Activated naive CD8-positive, alpha-beta T cell treated with anti-CD3 and anti-CD28 coated beads, Interleukin-2, amount 10 ng/mL, durations not matched to agents 7 days and 5 days (primary cell): Measurements from ENCODE around the gene CACFD1. TPM values are rescaled to one million over a fixed set of nuclear protein-coding genes. Genes with fewer than 3 reads are reported as not detected.
A peak's percentile ranks its signal among the peaks of the same experiment; 100 is the strongest.

Source experiments
- ATAC-seq: fragments of 150-1000 bp; cut with Tn5 transposase; one replicate; pipeline ENCODE4 v1.10.0; 2021; ENCODE audit warnings: low read depth, moderate library complexity
- POLR2A ChIA-PET: fragments of 350-600 bp; sonication (Branson Sonifier 250); formaldehyde crosslinking; loops from one replicate; lab custom pipeline; 2021; ENCODE audit warnings: antibody characterized with exemption; lab: Charles Lee
- DNase-seq: peaks from one replicate; pipeline ENCODE4 v3.0.0; 2021
- H3K27ac Mint-ChIP-seq: one replicate; pipeline ENCODE4 v1.8.0; 2022; ENCODE audit warnings: mild to moderate bottlenecking, mixed read lengths
- H3K27me3 Mint-ChIP-seq: one replicate; pipeline ENCODE4 v1.8.0; 2022; ENCODE audit warnings: mild to moderate bottlenecking, moderate library complexity, mixed read lengths
- H3K36me3 Mint-ChIP-seq: one replicate; pipeline ENCODE4 v1.8.0; 2021; ENCODE audit warnings: mild to moderate bottlenecking, mixed read lengths
- H3K4me1 Mint-ChIP-seq: one replicate; pipeline ENCODE4 v1.8.0; 2021; ENCODE audit warnings: mixed read lengths
- H3K4me3 Mint-ChIP-seq: one replicate; pipeline ENCODE4 v1.8.0; 2022; ENCODE audit warnings: mild to moderate bottlenecking, moderate library complexity, mixed read lengths
- H3K9me3 Mint-ChIP-seq: one replicate; pipeline ENCODE4 v1.8.0; 2021; ENCODE audit warnings: mixed read lengths
- total RNA-seq, 2 experiments: library from RNA; stranded (reverse); gene quantifications; one replicate each; pipeline ENCODE4 v1.2.3, GENCODE V29; 2021

CACFD1 gene
- total RNA-seq, 2 experiments from 2014 or later, result 2.2 to 2.3 TPM

DNA sequence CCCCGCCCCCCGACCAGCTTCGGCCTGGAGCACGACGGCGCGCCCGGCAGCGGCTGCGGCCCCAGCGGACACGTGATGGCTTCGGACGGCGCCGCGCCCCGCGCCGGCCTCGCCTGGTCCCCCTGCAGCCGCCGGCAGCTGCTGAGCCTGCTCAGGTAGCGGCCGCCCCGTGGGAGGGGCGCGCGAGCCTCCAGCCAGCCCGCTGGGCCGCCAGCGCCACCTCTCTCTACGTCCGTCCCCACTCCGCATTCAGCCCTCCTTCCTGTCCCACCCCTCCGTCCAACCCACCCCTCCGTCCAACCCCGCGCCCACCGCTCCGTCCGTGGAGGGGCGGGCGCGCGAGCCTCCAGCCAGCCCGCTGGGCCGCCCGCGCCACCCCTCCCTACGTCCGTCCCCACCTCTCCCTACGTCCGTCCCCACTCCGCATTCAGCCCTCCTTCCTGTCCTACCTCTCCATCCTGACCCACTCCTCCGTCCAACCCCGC lies 31.1 kb upstream of the CACFD1 start:
- Mint-ChIP-seq H3K9me3 (no peaks in the 10 kb centered on the region), H3K27me3 (peaks cover 34% of the 10 kb centered on the region), H3K27ac (no peak overlapping the region), H3K36me3 (no peaks in the 10 kb centered on the region), H3K4me3 (no peak overlapping the region), H3K4me1 (peaks cover 4% of the 10 kb centered on the region)
- POLR2A ChIA-PET, result interaction anchor here (0.6 kb wide), 1 partner anchor 9 kb away, joined by 3 read pairs; no protein-coding TSS in a partner anchor
- ATAC-seq, result no peak
- DNase-seq, result no peak

DNA sequence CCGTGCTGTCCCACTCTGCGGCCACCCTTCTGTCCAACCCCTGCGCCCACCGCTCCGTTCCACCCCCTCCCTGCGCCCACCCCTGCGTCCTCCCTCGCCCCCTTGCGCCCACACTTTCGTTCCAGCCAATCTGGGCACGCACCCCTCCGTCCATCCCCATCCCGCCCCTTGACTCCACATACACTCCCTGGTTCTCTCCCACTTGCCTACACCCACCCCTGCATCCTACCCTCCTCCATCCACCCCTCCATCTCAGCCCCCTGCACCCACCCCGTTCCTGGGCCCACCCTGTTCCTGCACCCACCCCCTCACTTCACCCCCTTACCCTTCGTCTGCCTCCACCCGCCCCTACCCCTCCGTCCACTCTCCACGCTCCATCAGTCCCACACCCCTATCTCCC lies 30.6 kb upstream of the CACFD1 start:
- H3K4me1 Mint-ChIP-seq, result peaks cover 4% of the 10 kb centered on the region
- H3K27ac Mint-ChIP-seq, result no peak overlapping the region
- no peak for DNase-seq
- POLR2A ChIA-PET, result no interaction called here
- H3K36me3 Mint-ChIP-seq, result no peaks in the 10 kb centered on the region
- no peak overlapping the region for H3K4me3 Mint-ChIP-seq
- ATAC-seq, result no peak
- H3K27me3 Mint-ChIP-seq, result peaks cover 34% of the 10 kb centered on the region
- H3K9me3 Mint-ChIP-seq, result no peaks in the 10 kb centered on the region

DNA sequence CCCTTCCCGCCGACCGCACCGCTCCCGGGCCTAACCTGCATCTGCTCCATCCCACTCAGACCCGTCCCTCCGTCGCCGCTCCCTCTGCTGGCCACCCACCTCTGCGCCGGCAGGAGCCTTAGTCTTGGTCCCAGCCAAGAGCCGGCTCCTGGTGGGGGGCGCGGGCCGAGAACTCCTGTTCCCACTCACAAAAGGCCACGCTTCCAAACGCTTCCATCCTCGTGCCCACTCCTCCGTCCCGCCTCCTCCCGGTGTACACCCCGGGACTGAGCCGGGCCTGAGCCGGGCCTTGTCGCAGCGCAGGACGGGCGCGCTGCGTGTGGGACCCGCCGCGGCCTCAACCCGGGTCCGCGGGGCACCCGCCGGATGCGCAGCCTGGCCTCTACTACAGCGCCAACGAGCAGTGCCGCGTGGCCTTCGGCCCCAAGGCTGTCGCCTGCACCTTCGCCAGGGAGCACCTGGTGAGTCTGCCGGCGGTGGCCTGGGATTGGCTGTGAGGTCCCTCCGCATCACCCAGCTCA lies 30.1 kb upstream of the CACFD1 start:
- DNase-seq (peak; percentile 41), ATAC-seq (peak; percentile 24)
- Mint-ChIP-seq H3K27ac (no peak overlapping the region), H3K4me3 (peak overlapping the region; percentile 39), H3K4me1 (peaks cover 4% of the 10 kb centered on the region), H3K9me3 (no peaks in the 10 kb centered on the region), H3K27me3 (peaks cover 34% of the 10 kb centered on the region), H3K36me3 (no peaks in the 10 kb centered on the region)
- POLR2A ChIA-PET, result no interaction called here

DNA sequence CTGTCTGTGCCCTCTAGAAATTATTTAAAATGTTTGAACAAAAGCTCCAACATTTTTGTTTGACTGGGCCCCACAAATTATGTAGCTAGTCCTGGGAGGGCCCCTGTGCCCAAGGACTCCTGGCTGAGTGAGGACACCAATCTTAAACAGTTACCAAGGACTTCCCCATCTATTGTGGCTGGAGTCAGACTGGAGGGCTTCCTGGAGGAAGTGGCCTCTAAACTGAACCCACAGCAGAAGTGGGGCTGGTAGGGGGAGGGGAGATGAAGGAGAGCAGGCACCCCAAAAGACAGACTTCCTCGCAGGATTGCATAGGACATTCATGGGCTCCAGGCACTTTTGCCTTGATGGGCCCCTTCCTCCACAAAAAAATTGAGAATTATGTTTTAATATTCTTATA lies 29.5 kb upstream of the CACFD1 start:
- DNase-seq (no peak), ATAC-seq (no peak)
- H3K27ac Mint-ChIP-seq, result no peak overlapping the region
- H3K27me3 Mint-ChIP-seq, result peaks cover 34% of the 10 kb centered on the region
- H3K4me1 Mint-ChIP-seq, result peaks cover 4% of the 10 kb centered on the region
- POLR2A ChIA-PET, result no interaction called here
- no peaks in the 10 kb centered on the region for H3K36me3 Mint-ChIP-seq
- no peak overlapping the region for H3K4me3 Mint-ChIP-seq
- no peaks in the 10 kb centered on the region for H3K9me3 Mint-ChIP-seq

DNA sequence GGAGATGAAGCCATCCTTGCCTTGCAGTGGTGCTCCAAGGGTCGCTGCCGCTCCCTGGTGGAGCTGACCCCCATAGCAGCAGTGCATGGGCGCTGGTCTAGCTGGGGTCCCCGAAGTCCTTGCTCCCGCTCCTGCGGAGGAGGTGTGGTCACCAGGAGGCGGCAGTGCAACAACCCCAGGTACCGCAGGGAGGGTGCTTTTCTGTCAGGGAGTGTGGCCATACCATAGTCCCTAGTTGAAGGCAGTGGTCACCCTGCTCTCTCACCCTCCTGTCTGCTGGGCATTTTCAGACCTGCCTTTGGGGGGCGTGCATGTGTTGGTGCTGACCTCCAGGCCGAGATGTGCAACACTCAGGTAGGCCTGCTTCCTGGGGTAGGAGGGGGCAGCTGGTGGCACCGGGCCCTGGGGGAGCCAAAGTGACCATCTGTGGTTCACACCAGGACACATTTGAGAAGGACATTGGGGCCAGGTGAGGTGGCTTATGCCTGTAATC lies 26.4 kb upstream of the CACFD1 start:
- Mint-ChIP-seq H3K27me3 (peaks cover 16% of the 10 kb centered on the region), H3K36me3 (no peaks in the 10 kb centered on the region), H3K27ac (no peak overlapping the region), H3K4me1 (peaks cover 4% of the 10 kb centered on the region), H3K4me3 (no peak overlapping the region), H3K9me3 (no peaks in the 10 kb centered on the region)
- ATAC-seq, result no peak
- no peak for DNase-seq
- POLR2A ChIA-PET, result no interaction called here

DNA sequence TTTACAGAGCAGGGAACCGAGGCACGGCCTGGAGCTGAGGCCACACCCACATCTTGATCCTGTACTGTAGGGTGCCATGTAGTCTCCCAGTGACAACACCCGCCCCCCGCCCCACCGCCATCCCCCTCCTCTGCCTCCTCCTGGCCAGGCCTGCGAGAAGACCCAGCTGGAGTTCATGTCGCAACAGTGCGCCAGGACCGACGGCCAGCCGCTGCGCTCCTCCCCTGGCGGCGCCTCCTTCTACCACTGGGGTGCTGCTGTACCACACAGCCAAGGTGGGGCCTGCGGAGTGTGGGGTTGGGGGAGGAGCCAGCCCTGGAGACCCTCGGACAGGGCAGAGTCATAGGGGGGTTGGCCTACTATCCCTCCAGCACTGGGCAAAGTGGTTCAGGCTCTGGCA lies 23.1 kb upstream of the CACFD1 start:
- POLR2A ChIA-PET, result no interaction called here
- Mint-ChIP-seq H3K9me3 (no peaks in the 10 kb centered on the region), H3K27me3 (no peaks in the 10 kb centered on the region), H3K4me3 (no peak overlapping the region), H3K36me3 (no peaks in the 10 kb centered on the region), H3K27ac (no peak overlapping the region), H3K4me1 (no peaks in the 10 kb centered on the region)
- DNase-seq (no peak), ATAC-seq (no peak)

DNA sequence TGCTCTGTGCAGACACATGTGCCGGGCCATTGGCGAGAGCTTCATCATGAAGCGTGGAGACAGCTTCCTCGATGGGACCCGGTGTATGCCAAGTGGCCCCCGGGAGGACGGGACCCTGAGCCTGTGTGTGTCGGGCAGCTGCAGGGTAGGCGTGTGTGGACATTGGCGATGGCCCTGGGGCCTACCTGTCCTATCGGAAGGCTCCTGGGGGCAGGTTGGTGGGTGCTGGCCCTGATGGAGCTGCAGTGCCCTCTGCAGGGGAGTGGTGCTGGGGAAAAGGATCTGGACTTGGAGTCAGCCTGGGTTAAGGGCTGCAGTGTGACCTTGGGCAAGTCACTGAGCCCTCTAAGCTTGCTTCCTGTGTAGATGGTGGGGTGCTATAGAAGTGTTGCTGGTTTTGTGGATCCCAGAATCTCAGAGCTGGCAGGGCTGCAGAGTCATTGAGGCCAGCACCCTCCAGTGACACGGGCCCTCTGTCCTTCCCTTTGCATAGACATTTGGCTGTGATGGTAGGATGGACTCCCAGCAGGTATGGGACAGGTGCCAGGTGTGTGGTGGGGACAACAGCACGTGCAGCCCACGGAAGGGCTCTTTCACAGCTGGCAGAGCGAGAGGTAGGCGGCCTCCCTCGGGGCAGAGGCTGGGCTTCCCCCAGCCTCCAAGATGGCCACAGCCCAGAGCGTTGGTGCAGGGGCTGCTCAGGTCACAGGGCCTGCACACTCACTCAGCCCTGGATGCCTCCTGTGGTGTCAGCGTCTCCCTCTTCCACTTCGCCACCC lies 21.8 kb upstream of the CACFD1 start:
- H3K27me3 Mint-ChIP-seq, result no peaks in the 10 kb centered on the region
- no peak overlapping the region for H3K27ac Mint-ChIP-seq
- ATAC-seq, result no peak

DNA sequence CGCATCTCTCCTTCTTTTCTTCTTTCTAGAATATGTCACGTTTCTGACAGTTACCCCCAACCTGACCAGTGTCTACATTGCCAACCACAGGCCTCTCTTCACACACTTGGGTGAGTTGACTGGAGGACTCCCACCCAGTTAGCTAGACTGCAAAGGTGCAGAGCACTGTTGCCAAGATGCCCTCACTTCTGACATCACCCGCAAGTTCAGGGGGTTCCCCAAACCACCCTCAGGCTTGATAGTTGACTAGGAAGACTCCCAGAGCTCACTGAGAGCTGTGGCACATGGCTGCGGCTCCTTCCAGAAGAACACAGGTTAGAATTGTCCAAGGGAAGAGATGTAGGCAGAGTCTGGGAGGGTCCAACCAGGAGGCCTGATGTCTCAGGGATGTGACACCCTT lies 20.4 kb upstream of the CACFD1 start:
- ATAC-seq, result no peak
- Mint-ChIP-seq H3K36me3 (no peaks in the 10 kb centered on the region), H3K4me3 (no peak overlapping the region), H3K9me3 (no peaks in the 10 kb centered on the region), H3K27me3 (no peaks in the 10 kb centered on the region), H3K4me1 (no peaks in the 10 kb centered on the region), H3K27ac (no peak overlapping the region)
- no peak for DNase-seq
- POLR2A ChIA-PET, result no interaction called here

More for the DNA sequence above, 21.8 kb upstream of the CACFD1 start:
- POLR2A ChIA-PET, result no interaction called here
- Mint-ChIP-seq H3K4me3 (no peak overlapping the region), H3K36me3 (no peaks in the 10 kb centered on the region), H3K4me1 (no peaks in the 10 kb centered on the region), H3K9me3 (no peaks in the 10 kb centered on the region)
- DNase-seq, result no peak

DNA sequence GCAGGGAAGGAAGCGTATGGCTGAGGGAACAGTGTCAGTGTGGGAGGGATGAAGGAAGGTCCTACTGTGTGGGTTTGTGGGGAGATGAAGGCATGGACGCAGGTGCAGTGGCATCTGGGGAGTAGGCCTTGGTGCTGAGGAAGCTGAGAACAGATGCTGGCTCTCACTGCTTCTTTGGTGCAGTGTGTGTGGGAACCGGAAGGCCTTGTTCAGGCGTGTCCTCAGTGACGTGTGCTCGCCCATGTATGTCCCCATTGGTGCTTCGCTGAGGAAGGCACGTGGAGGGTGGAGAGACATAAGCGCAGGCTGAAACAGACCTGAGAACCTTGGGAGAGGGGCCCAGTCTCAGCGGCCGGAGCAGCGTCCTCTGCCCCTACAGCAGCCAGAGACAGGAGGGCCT lies 18.9 kb upstream of the CACFD1 start:
- H3K36me3 Mint-ChIP-seq, result no peaks in the 10 kb centered on the region
- H3K27me3 Mint-ChIP-seq, result no peaks in the 10 kb centered on the region
- no peak overlapping the region for H3K4me3 Mint-ChIP-seq
- POLR2A ChIA-PET, result no interaction called here
- no peaks in the 10 kb centered on the region for H3K4me1 Mint-ChIP-seq
- no peaks in the 10 kb centered on the region for H3K9me3 Mint-ChIP-seq
- ATAC-seq (no peak), DNase-seq (no peak)
- H3K27ac Mint-ChIP-seq, result no peak overlapping the region

DNA sequence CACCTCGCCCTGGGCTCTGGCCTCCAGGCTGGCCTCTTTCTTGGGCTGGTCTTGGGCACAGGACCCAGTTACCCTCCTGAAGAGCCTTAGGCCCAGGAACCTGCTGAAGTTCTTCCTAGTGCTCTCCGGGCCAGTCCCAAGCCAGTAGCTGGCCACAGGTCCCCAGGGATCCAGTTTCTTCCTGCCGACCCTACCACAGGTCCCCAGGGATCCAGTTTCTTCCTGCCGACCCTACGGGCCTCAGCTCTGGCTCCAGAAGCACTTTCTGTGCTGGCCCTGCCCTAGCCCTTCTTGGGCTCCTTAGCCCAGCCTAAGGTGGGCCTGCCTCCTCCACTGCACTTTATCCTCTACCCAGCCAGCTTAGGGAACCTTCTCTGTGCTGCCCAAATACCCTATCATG lies 18.2 kb upstream of the CACFD1 start:
- Mint-ChIP-seq H3K9me3 (no peaks in the 10 kb centered on the region), H3K27ac (no peak overlapping the region), H3K4me3 (no peak overlapping the region), H3K36me3 (no peaks in the 10 kb centered on the region), H3K27me3 (no peaks in the 10 kb centered on the region), H3K4me1 (no peaks in the 10 kb centered on the region)
- POLR2A ChIA-PET, result no interaction called here
- DNase-seq (no peak), ATAC-seq (no peak)

DNA sequence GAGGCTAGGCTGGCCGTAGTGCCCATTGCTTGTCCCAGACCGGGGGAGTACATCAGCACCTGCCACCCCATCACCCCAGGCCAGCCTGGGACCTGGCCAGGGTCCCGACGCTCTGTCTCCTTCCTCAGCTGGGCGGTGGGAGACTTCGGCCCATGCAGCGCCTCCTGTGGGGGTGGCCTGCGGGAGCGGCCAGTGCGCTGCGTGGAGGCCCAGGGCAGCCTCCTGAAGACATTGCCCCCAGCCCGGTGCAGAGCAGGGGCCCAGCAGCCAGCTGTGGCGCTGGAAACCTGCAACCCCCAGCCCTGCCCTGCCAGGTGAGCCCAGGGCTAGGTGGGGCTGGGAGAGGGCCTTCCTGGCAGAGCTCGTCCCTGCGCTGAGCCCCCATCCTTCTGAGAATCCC lies 16.5 kb upstream of the CACFD1 start:
- Mint-ChIP-seq H3K36me3 (no peaks in the 10 kb centered on the region), H3K9me3 (no peaks in the 10 kb centered on the region), H3K4me3 (no peak overlapping the region), H3K27ac (no peak overlapping the region), H3K27me3 (no peaks in the 10 kb centered on the region), H3K4me1 (no peaks in the 10 kb centered on the region)
- POLR2A ChIA-PET, result no interaction called here
- ATAC-seq, result no peak
- no peak for DNase-seq

DNA sequence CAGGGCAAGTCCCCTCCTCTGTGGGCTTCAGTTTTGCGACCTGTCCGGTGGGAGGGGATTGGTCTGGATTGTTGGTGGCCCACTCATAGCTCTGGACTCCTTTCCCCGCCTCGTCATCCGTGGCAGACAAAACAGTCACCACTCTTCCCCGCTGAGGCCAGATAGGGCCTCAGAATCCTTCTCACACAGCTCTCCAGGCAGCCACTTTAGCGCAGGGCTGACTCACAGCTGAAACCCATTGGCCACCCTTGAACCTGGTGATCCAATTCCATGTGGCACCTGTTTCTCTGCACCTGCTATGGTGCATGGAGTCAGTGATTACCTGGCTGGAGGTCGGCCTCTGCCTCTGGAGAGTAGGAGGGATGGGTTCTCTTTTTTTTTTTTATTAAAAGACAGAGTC lies 15.8 kb upstream of the CACFD1 start:
- POLR2A ChIA-PET, result no interaction called here
- H3K9me3 Mint-ChIP-seq, result no peaks in the 10 kb centered on the region
- H3K27ac Mint-ChIP-seq, result no peak overlapping the region
- no peaks in the 10 kb centered on the region for H3K27me3 Mint-ChIP-seq
- H3K36me3 Mint-ChIP-seq, result no peaks in the 10 kb centered on the region
- H3K4me3 Mint-ChIP-seq, result no peak overlapping the region
- DNase-seq (no peak), ATAC-seq (no peak)
- H3K4me1 Mint-ChIP-seq, result no peaks in the 10 kb centered on the region

DNA sequence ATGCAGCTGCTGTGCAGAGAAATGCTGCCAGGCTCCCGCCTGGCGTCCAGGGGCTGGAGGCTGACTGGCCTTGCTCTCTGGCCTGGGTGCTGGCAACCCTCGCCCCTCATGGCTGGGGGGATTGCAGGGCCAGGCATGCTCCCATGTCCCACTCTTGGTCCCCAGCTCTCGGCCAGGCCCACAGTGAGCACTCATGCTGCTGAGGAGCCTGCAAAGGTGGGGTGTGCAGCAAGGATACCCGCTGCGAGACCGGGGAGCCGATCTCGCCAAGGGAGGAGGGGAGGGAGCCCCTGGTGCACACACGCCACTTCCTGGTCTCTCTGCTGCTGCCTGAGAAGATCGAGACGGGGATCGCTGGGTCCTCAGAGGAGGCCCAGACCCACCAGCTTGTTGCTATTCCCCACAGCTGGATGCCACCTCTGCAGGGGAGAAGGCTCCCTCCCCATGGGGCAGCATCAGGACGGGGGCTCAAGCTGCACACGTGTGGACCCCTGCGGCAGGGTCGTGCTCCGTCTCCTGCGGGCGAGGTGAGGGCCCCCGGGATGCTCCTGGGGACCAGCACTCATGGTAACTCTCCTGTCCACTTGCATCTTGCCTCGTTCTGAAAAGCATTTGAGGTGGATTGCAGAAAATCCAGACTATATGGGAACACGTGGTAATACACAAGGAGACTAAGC lies 14.3 kb upstream of the CACFD1 start:
- POLR2A ChIA-PET, result no interaction called here
- Mint-ChIP-seq H3K27ac (no peak overlapping the region), H3K36me3 (no peaks in the 10 kb centered on the region), H3K27me3 (no peaks in the 10 kb centered on the region), H3K4me1 (no peaks in the 10 kb centered on the region), H3K9me3 (no peaks in the 10 kb centered on the region), H3K4me3 (no peak overlapping the region)
- DNase-seq, result no peak
- no peak for ATAC-seq
